ENCODE results near the gene METTL15. TPM values are rescaled to one million over a fixed set of nuclear protein-coding genes. Genes with fewer than 3 reads are reported as not detected.
"Not testable (repeated sequence)": the region's sequence is repeated elsewhere in the genome, so short reads cannot be mapped to it uniquely, and the experiment has no call there.

METTL15 gene
- polyA plus RNA-seq, 1 donor (not counting 4 experiments of a cell fraction or from before 2014, with no cell fraction given) = 10.0 TPM

DNA sequence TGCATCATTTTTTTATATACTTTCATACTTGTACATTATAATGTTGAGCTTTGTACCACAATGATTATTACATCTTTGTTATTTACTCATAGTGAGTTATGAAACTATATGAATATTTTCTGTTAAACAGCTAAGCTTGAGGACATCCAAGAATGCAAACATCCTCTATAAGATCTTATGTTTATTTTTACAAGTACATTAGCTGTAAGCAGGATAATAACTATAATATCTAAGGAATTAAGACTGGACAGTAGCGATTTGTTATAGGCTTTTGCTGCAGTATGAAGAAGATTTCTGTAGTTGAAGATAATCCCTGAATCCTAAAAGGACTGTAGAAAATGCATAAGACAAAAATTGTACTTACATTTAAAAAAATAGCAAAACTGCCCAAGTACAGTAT lies 176.0 kb downstream of the METTL15 start:
- H3K4me1 ChIP-seq (ENCODE audit: control insufficient read depth, extremely low read depth, insufficient read depth, low read length) = no peaks in the 10 kb centered on the region
- no peaks in the 10 kb centered on the region for H3K27me3 ChIP-seq (ENCODE audit: control insufficient read depth, extremely low read depth, insufficient read depth, low read length)
- no peaks in the 10 kb centered on the region for H3K9me3 ChIP-seq (ENCODE audit: control insufficient read depth, low read depth, low read length)
- TF ChIP-seq, protein P1, sequence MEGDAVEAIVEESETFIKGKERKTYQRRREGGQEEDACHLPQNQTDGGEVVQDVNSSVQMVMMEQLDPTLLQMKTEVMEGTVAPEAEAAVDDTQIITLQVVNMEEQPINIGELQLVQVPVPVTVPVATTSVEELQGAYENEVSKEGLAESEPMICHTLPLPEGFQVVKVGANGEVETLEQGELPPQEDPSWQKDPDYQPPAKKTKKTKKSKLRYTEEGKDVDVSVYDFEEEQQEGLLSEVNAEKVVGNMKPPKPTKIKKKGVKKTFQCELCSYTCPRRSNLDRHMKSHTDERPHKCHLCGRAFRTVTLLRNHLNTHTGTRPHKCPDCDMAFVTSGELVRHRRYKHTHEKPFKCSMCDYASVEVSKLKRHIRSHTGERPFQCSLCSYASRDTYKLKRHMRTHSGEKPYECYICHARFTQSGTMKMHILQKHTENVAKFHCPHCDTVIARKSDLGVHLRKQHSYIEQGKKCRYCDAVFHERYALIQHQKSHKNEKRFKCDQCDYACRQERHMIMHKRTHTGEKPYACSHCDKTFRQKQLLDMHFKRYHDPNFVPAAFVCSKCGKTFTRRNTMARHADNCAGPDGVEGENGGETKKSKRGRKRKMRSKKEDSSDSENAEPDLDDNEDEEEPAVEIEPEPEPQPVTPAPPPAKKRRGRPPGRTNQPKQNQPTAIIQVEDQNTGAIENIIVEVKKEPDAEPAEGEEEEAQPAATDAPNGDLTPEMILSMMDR (optimal IDR thresholded peaks at IDR 0.05 in 1 of 3, IDR thresholded peaks at IDR 0.05 in 1 of 3, conservative IDR thresholded peaks at IDR 0.05 in 1 of 3; ENCODE audit: extremely low read depth in 1 of 3, insufficient read depth in 2 of 3, low read length in 3 of 3) = no peak
- no peak for TF ChIP-seq EZH2 (IDR thresholded peaks at IDR 0.05; ENCODE audit: low read length)
- no peak for DNase-seq (ENCODE audit: low read depth, low spot score)
- no peak overlapping the region for H3K27ac ChIP-seq (ENCODE audit: control insufficient read depth, insufficient read depth, low read length)
- H2AFZ ChIP-seq (ENCODE audit: control insufficient read depth, low read length) = no peak overlapping the region
- no peak overlapping the region for H3K4me2 ChIP-seq (ENCODE audit: control insufficient read depth, extremely low read depth, insufficient read depth, low read depth, low read length)
- no peaks in the 10 kb centered on the region for H3K36me3 ChIP-seq (ENCODE audit: control insufficient read depth in 2 of 2, extremely low read depth in 1 of 2, insufficient read depth in 2 of 2, low read length in 2 of 2)
- H4K20me1 ChIP-seq (ENCODE audit: control insufficient read depth, extremely low read depth, insufficient read depth, low read length) = no peaks in the 10 kb centered on the region
- H3K79me2 ChIP-seq (ENCODE audit: control insufficient read depth, insufficient read depth, low read length) = no peaks in the 10 kb centered on the region
- H3K4me3 ChIP-seq (ENCODE audit: control insufficient read depth in 2 of 3, extremely low read depth in 1 of 3, insufficient read depth in 2 of 3, low read depth in 1 of 3, low read length in 3 of 3) = no peak overlapping the region
- dilution Hi-C loops (cut with MboI; ENCODE audit: extremely low pct_ligation_motif_present, low sequenced_read_pairs) = no loop called here
- no peak overlapping the region for H3K9ac ChIP-seq (ENCODE audit: control insufficient read depth, extremely low read depth, insufficient read depth, low read length)
- FAIRE-seq = no peak
- H3K9me1 ChIP-seq (ENCODE audit: control insufficient read depth, extremely low read depth, insufficient read depth, low read length) = no peaks in the 10 kb centered on the region

DNA sequence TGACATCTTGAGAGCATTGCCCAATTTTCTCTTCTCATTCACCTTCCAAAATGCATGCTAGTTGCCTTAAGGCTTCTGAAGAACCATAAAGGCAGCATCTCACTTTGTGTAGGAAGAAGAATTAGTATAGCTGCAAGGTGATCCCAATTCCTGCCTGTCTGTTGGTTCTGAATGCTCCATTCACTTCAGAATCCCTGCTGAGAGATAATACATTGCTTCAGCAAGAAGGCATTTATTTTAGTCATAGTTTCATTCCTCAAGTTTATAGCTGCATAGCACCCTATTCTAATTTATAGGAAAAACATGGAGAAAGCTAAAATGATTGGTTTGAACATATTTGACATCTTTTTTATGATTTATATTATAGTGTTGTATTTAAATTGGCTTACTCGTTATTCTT lies 181.3 kb downstream of the METTL15 start:
- Histone ChIP-seq H3K4me3 (ENCODE audit: control insufficient read depth in 2 of 3, extremely low read depth in 1 of 3, insufficient read depth in 2 of 3, low read depth in 1 of 3, low read length in 3 of 3) (no peak overlapping the region), H3K9me3 (ENCODE audit: control insufficient read depth, low read depth, low read length) (no peaks in the 10 kb centered on the region), H3K27ac (ENCODE audit: control insufficient read depth, insufficient read depth, low read length) (no peak overlapping the region), H3K9ac (ENCODE audit: control insufficient read depth, extremely low read depth, insufficient read depth, low read length) (no peak overlapping the region), H4K20me1 (ENCODE audit: control insufficient read depth, extremely low read depth, insufficient read depth, low read length) (no peaks in the 10 kb centered on the region), H3K9me1 (ENCODE audit: control insufficient read depth, extremely low read depth, insufficient read depth, low read length) (no peaks in the 10 kb centered on the region), H3K4me1 (ENCODE audit: control insufficient read depth, extremely low read depth, insufficient read depth, low read length) (no peaks in the 10 kb centered on the region), H3K27me3 (ENCODE audit: control insufficient read depth, extremely low read depth, insufficient read depth, low read length) (no peaks in the 10 kb centered on the region), H3K79me2 (ENCODE audit: control insufficient read depth, insufficient read depth, low read length) (no peaks in the 10 kb centered on the region), H3K36me3 (ENCODE audit: control insufficient read depth in 2 of 2, extremely low read depth in 1 of 2, insufficient read depth in 2 of 2, low read length in 2 of 2) (no peaks in the 10 kb centered on the region), H3K4me2 (ENCODE audit: control insufficient read depth, extremely low read depth, insufficient read depth, low read depth, low read length) (no peak overlapping the region), H2AFZ (ENCODE audit: control insufficient read depth, low read length) (no peak overlapping the region)
- dilution Hi-C loops (cut with MboI; ENCODE audit: extremely low pct_ligation_motif_present, low sequenced_read_pairs) = no loop called here
- TF ChIP-seq, protein P1 (optimal IDR thresholded peaks at IDR 0.05 in 1 of 3, IDR thresholded peaks at IDR 0.05 in 1 of 3, conservative IDR thresholded peaks at IDR 0.05 in 1 of 3; ENCODE audit: extremely low read depth in 1 of 3, insufficient read depth in 2 of 3, low read length in 3 of 3) = no peak
- no peak for TF ChIP-seq EZH2 (IDR thresholded peaks at IDR 0.05; ENCODE audit: low read length)
- no peak for DNase-seq (ENCODE audit: low read depth, low spot score)
- no peak for FAIRE-seq

DNA sequence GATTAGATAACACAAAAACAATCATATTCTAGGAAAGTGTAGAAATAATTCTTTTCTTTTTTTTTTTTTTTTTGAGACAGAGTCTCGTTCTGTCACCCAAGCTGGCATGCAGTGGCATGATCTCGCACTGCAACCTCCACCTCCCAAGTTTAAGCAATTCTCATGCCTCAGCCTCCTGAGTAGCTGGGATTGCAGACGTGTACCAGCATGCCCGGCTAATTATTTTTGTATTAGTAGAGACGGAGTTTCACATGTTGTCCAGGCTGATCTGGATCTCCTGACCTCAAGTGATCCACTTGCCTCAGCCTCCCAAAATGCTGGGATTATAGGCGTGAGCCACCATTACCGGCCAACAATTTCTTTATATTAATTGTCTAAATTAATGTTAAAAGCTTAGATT lies 182.8 kb downstream of the METTL15 start:
- H3K9ac ChIP-seq (ENCODE audit: control insufficient read depth, extremely low read depth, insufficient read depth, low read length); DNase-seq (ENCODE audit: low read depth, low spot score); H3K27me3 ChIP-seq (ENCODE audit: control insufficient read depth, extremely low read depth, insufficient read depth, low read length); H3K9me1 ChIP-seq (ENCODE audit: control insufficient read depth, extremely low read depth, insufficient read depth, low read length); H4K20me1 ChIP-seq (ENCODE audit: control insufficient read depth, extremely low read depth, insufficient read depth, low read length); FAIRE-seq; H3K4me3 ChIP-seq (ENCODE audit: control insufficient read depth in 2 of 3, extremely low read depth in 1 of 3, insufficient read depth in 2 of 3, low read depth in 1 of 3, low read length in 3 of 3); H3K4me1 ChIP-seq (ENCODE audit: control insufficient read depth, extremely low read depth, insufficient read depth, low read length); H2AFZ ChIP-seq (ENCODE audit: control insufficient read depth, low read length); H3K79me2 ChIP-seq (ENCODE audit: control insufficient read depth, insufficient read depth, low read length); H3K27ac ChIP-seq (ENCODE audit: control insufficient read depth, insufficient read depth, low read length); H3K36me3 ChIP-seq (ENCODE audit: control insufficient read depth in 2 of 2, extremely low read depth in 1 of 2, insufficient read depth in 2 of 2, low read length in 2 of 2); H3K9me3 ChIP-seq (ENCODE audit: control insufficient read depth, low read depth, low read length); dilution Hi-C loops (cut with MboI; ENCODE audit: extremely low pct_ligation_motif_present, low sequenced_read_pairs); H3K4me2 ChIP-seq (ENCODE audit: control insufficient read depth, extremely low read depth, insufficient read depth, low read depth, low read length): not testable (repeated sequence)

Data from keratinocyte (primary cell).